ENCODE results near the gene IRX4. TPM values are rescaled to one million over a fixed set of nuclear protein-coding genes. Genes with fewer than 3 reads are reported as not detected.

The IRX4 gene
- total and polyA plus RNA-seq, 2 of the 4 experiments (the other 2 are of a cell fraction) = not detected

GRCh38 chr5:1893754-1894153, 11.0 kb upstream of the IRX4 start:
- no peak for TF ChIP-seq ELK1 (IDR thresholded peaks at IDR 0.05; ENCODE audit: borderline replicate concordance, low read depth, low read length)
- TF ChIP-seq RAD21 (IDR thresholded peaks at IDR 0.05; ENCODE audit: low read length) = no peak
- Histone ChIP-seq H3K9me3 (ENCODE audit: control insufficient read depth, insufficient read depth, low read length) (no peaks in the 10 kb centered on the region), H4K20me1 (ENCODE audit: insufficient read depth, low read length) (no peaks in the 10 kb centered on the region), H3K27me3 (ENCODE audit: control insufficient read depth, insufficient read depth, low read length) (peaks cover 47% of the 10 kb centered on the region), H3K9me1 (ENCODE audit: insufficient read depth, low read length) (no peaks in the 10 kb centered on the region), H2BK20ac (ENCODE audit: low read depth, low read length) (no peak overlapping the region), H3K23ac (ENCODE audit: low read depth, low read length) (no peak overlapping the region), H4K8ac (ENCODE audit: low read depth in 2 of 2, low read length in 2 of 2) (no peak overlapping the region), H4K91ac (ENCODE audit: insufficient read depth, low read depth, low read length) (no peak overlapping the region), H3K4me3 (ENCODE audit: insufficient read depth, low read depth, low read length) (no peak overlapping the region), H3K56ac (ENCODE audit: extremely low read depth, insufficient read depth, low read length) (no peak overlapping the region), H2BK5ac (ENCODE audit: low read depth, low read length, poor library complexity, severe bottlenecking) (no peak overlapping the region), H3K79me1 (ENCODE audit: low read depth in 1 of 2, low read length in 2 of 2) (no peaks in the 10 kb centered on the region), H2AFZ (replicated peaks; ENCODE audit: low read length, poor library complexity) (no peak overlapping the region), H3K4ac (ENCODE audit: low read depth, low read length) (no peak overlapping the region), H2AK9ac (replicated peaks; ENCODE audit: low read depth, low read length, poor library complexity) (no peak overlapping the region), H3K27ac (ENCODE audit: insufficient read depth, low read length) (no peak overlapping the region), H4K5ac (ENCODE audit: low read depth, low read length) (no peak overlapping the region), H3K4me1 (ENCODE audit: control insufficient read depth, insufficient read depth, low read length) (no peaks in the 10 kb centered on the region), H3K18ac (ENCODE audit: low read depth, low read length) (no peak overlapping the region), H3K14ac (replicated peaks; ENCODE audit: low read depth, low read length) (no peak overlapping the region), H2BK15ac (ENCODE audit: low read depth, low read length) (no peak overlapping the region), H3K9ac (ENCODE audit: low read depth, low read length) (no peak overlapping the region), H3K4me2 (ENCODE audit: low read depth, low read length) (no peak overlapping the region), H2BK120ac (ENCODE audit: low read depth, low read length) (no peak overlapping the region), H2AK5ac (ENCODE audit: low read depth, low read length) (no peak overlapping the region), H3K36me3 (ENCODE audit: control insufficient read depth, insufficient read depth, low read length) (no peaks in the 10 kb centered on the region)
- dilution Hi-C loops (cut with HindIII; ENCODE audit: low sequenced_read_pairs, unreplicated experiment) (no loop called here), intact Hi-C loops (cut with micrococcal nuclease) (no loop called here), in situ Hi-C loops (cut with MboI; ENCODE audit: low sequenced_read_pairs) (no loop called here)
- ATAC-seq (ENCODE audit: low read depth) (no peak), DNase-seq (no peak)
- ChIA-PET CTCF (no interaction called here), POLR2A (ENCODE audit: unreplicated experiment) (interaction anchor here (0.5 kb wide), 1 partner anchor 19 kb away, joined by 6 read pairs; no protein-coding TSS in a partner anchor)
- 63% methylated on average over 9 of the region's 10 CpGs; no CpG with 5 or more reads in 1 of the 2 experiments for WGBS, 2 experiments (ENCODE audit: extremely low coverage in 2 of 2, insufficient read length in 1 of 2)
- no TSS peak for BruUV-seq (replicated peaks)
